Astrocyte (in vitro differentiated cells and primary cell): ENCODE results near the gene LCN10. TPM values are rescaled to one million over a fixed set of nuclear protein-coding genes. Genes with fewer than 3 reads are reported as not detected.

Source experiments
- DNase-seq: peaks from one replicate; pipeline ENCODE4 v3.0.0-alpha.2; 2010; ENCODE audit warnings: low read depth
- FAIRE-seq: peaks from 2 replicates; lab custom pipeline; 2011; peaks lifted over from hg19 to GRCh38; lab: Jason Lieb, UNC
- H2AFZ ChIP-seq: 2 replicates; pipeline ENCODE4 v1.6.0; 2012; ENCODE audit warnings: low read depth, low read length, inconsistent platforms
- H3K27ac ChIP-seq: 2 replicates; pipeline ENCODE4 v1.5.1; 2011; ENCODE audit warnings: low read depth, low read length, inconsistent platforms
- H3K27me3 ChIP-seq: 2 replicates; pipeline ENCODE4 v1.6.0; 2011; ENCODE audit warnings: low read length, inconsistent platforms; ENCODE audit not compliant: insufficient read depth
- H3K36me3 ChIP-seq: 2 replicates; pipeline ENCODE4 v1.5.1; 2011; ENCODE audit warnings: low read length, inconsistent platforms; ENCODE audit not compliant: insufficient read depth
- H3K4me1 ChIP-seq: 2 replicates; pipeline ENCODE4 v1.5.1; 2011; ENCODE audit warnings: low read length, inconsistent platforms; ENCODE audit not compliant: insufficient read depth
- H3K4me2 ChIP-seq: 2 replicates; pipeline ENCODE4 v1.6.0; 2012; ENCODE audit warnings: low read length, inconsistent platforms
- H3K4me3 ChIP-seq: 2 replicates; pipeline ENCODE4 v1.5.1; 2011; ENCODE audit warnings: low read depth, mild to moderate bottlenecking, low read length, inconsistent platforms; ENCODE audit not compliant: insufficient read depth
- H3K79me2 ChIP-seq: 2 replicates; pipeline ENCODE4 v1.6.0; 2012; ENCODE audit warnings: mild to moderate bottlenecking, low read length, inconsistent platforms; ENCODE audit not compliant: insufficient read depth
- H3K9ac ChIP-seq: 2 replicates; pipeline ENCODE4 v1.6.0; 2012; ENCODE audit warnings: mild to moderate bottlenecking, low read length, inconsistent platforms
- H3K9me3 ChIP-seq: 2 replicates; pipeline ENCODE4 v1.5.1; 2012; ENCODE audit warnings: low read depth, mild to moderate bottlenecking, low read length, inconsistent platforms; ENCODE audit not compliant: insufficient read depth
- H4K20me1 ChIP-seq: 2 replicates; pipeline ENCODE4 v1.6.0; 2012; ENCODE audit warnings: low read length, inconsistent platforms; ENCODE audit not compliant: insufficient read depth
- H3K27ac Mint-ChIP-seq: one replicate; pipeline ENCODE4 v1.8.0; 2021; ENCODE audit warnings: mild to moderate bottlenecking, mixed read lengths; ENCODE audit not compliant: unreplicated experiment
- H3K27me3 Mint-ChIP-seq: one replicate; pipeline ENCODE4 v1.8.0; 2021; ENCODE audit warnings: low read depth, mixed read lengths; ENCODE audit not compliant: unreplicated experiment
- H3K36me3 Mint-ChIP-seq: one replicate; pipeline ENCODE4 v1.8.0; 2021; ENCODE audit warnings: low read depth, mixed read lengths; ENCODE audit not compliant: unreplicated experiment
- H3K4me1 Mint-ChIP-seq: one replicate; pipeline ENCODE4 v1.8.0; 2021; ENCODE audit warnings: low read depth, mixed read lengths; ENCODE audit not compliant: unreplicated experiment
- H3K4me3 Mint-ChIP-seq: one replicate; pipeline ENCODE4 v1.8.0; 2021; ENCODE audit warnings: mild to moderate bottlenecking, moderate library complexity, mixed read lengths; ENCODE audit not compliant: unreplicated experiment
- H3K9me3 Mint-ChIP-seq: one replicate; pipeline ENCODE4 v1.8.0; 2021; ENCODE audit warnings: mild to moderate bottlenecking, mixed read lengths; ENCODE audit not compliant: unreplicated experiment
- EZH2 ChIP-seq: IDR thresholded peaks from 2 replicates; pipeline ENCODE4 v1.6.1; 2012; ENCODE audit warnings: mild to moderate bottlenecking, low read length, inconsistent platforms; ENCODE audit not compliant: insufficient read depth
- total RNA-seq: library from RNA; stranded (reverse); gene quantifications from 2 replicates; pipeline ENCODE4 v1.2.1, GENCODE V29; 2021
- TF ChIP-seq, protein P1 (sequence below): IDR thresholded peaks from 2 replicates; pipeline ENCODE4 v1.5.1; 2011; ENCODE audit warnings: low read depth, mild to moderate bottlenecking, inconsistent platforms, low read length, moderate library complexity; ENCODE audit not compliant: insufficient read depth

Gene LCN10
- total RNA-seq, 1 donor from 2014 or later, result not detected

DNA sequence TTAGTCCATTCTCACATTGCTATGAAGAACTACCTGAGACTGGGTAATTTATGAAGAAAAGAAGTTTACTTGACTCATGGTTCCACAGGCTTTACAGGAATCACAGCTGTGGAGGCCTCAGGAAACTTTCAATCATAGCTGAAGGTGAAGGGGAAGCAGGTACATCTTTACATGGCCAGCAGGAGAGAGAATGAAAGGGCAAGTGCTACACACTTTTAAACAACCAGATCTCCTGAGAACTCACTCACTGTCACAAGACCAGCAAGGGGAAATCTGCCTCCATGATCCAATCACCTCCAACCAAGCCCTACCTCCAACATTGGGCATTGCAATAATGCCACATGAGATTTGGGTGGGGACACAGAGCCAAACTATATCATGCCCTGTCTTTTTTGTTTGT is 9.1 kb upstream of the LCN10 start:
- Histone ChIP-seq H3K4me1 (no peaks in the 10 kb centered on the region), H3K4me3 (no peak overlapping the region), H4K20me1 (no peaks in the 10 kb centered on the region), H3K36me3 (no peaks in the 10 kb centered on the region), H3K27ac (no peak overlapping the region), H2AFZ (no peak overlapping the region), H3K9me3 (peaks cover 10% of the 10 kb centered on the region), H3K4me2 (no peak overlapping the region), H3K79me2 (no peaks in the 10 kb centered on the region), H3K9ac (no peak overlapping the region), H3K27me3 (peaks cover 3% of the 10 kb centered on the region)
- no peak overlapping the region for H3K27ac Mint-ChIP-seq
- peaks cover 14% of the 10 kb centered on the region for H3K27me3 Mint-ChIP-seq
- H3K4me1 Mint-ChIP-seq, result no peaks in the 10 kb centered on the region
- TF ChIP-seq, protein P1, sequence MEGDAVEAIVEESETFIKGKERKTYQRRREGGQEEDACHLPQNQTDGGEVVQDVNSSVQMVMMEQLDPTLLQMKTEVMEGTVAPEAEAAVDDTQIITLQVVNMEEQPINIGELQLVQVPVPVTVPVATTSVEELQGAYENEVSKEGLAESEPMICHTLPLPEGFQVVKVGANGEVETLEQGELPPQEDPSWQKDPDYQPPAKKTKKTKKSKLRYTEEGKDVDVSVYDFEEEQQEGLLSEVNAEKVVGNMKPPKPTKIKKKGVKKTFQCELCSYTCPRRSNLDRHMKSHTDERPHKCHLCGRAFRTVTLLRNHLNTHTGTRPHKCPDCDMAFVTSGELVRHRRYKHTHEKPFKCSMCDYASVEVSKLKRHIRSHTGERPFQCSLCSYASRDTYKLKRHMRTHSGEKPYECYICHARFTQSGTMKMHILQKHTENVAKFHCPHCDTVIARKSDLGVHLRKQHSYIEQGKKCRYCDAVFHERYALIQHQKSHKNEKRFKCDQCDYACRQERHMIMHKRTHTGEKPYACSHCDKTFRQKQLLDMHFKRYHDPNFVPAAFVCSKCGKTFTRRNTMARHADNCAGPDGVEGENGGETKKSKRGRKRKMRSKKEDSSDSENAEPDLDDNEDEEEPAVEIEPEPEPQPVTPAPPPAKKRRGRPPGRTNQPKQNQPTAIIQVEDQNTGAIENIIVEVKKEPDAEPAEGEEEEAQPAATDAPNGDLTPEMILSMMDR, result no peak
- no peak for TF ChIP-seq EZH2
- no peak for DNase-seq
- H3K36me3 Mint-ChIP-seq, result peaks cover 5% of the 10 kb centered on the region
- H3K4me3 Mint-ChIP-seq, result no peak overlapping the region
- H3K9me3 Mint-ChIP-seq, result peaks cover 19% of the 10 kb centered on the region
- no peak for FAIRE-seq

DNA sequence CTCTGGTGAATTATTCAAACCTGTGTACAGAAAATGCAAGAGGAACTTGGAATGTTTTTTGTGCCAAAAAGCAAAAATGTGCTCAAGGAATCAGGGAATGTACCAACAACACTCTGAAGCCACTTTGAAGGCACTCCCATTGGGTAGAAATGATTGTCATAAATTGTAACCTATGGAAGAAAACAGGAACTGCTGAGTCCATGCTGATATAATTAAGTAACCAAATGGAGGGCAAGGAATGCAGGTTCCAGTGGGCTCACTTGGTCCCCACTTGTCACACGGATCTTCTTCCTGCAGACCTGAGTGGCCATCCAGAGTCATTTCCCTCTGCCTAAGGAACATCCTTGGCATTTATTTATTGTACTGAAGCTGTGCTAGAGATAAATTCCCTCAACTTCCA is 8.5 kb upstream of the LCN10 start:
- no peaks in the 10 kb centered on the region for H3K36me3 ChIP-seq
- Mint-ChIP-seq H3K9me3 (peaks cover 17% of the 10 kb centered on the region), H3K4me1 (no peaks in the 10 kb centered on the region), H3K27ac (no peak overlapping the region), H3K27me3 (peaks cover 14% of the 10 kb centered on the region), H3K4me3 (no peak overlapping the region), H3K36me3 (peaks cover 5% of the 10 kb centered on the region)
- TF ChIP-seq, protein P1, result no peak
- TF ChIP-seq EZH2, result no peak
- no peak for FAIRE-seq
- DNase-seq, result no peak
- H3K27ac ChIP-seq, result no peak overlapping the region
- H3K27me3 ChIP-seq, result peaks cover 3% of the 10 kb centered on the region
- peaks cover 7% of the 10 kb centered on the region for H3K9me3 ChIP-seq
- H3K9ac ChIP-seq, result no peak overlapping the region
- H4K20me1 ChIP-seq, result no peaks in the 10 kb centered on the region
- H3K79me2 ChIP-seq, result no peaks in the 10 kb centered on the region
- no peak overlapping the region for H3K4me3 ChIP-seq
- H2AFZ ChIP-seq, result no peak overlapping the region
- no peaks in the 10 kb centered on the region for H3K4me1 ChIP-seq
- no peak overlapping the region for H3K4me2 ChIP-seq

DNA sequence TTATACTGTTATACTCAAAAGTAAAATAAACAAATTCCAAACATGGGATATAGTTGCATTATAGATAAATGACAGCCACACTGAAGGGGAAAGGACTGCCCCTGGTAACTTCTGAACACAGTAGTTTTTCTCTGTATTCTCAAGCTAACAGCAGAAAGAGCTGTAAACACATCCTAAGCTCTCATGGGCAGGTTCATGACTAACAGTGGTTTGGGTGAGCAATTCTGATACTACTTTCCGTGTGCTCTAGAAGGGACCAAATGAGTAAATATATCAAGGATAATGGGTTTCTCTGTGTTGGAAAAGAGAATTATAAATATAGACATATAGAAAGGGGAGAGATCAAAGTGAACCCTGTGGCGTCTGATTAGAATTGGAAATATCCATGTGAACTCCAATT is 7.8 kb upstream of the LCN10 start:
- Mint-ChIP-seq H3K9me3 (peaks cover 14% of the 10 kb centered on the region), H3K4me3 (no peak overlapping the region), H3K27me3 (peaks cover 16% of the 10 kb centered on the region), H3K4me1 (no peaks in the 10 kb centered on the region), H3K36me3 (peaks cover 5% of the 10 kb centered on the region), H3K27ac (no peak overlapping the region)
- Histone ChIP-seq H3K27ac (no peak overlapping the region), H3K36me3 (no peaks in the 10 kb centered on the region), H3K9ac (no peak overlapping the region), H4K20me1 (no peaks in the 10 kb centered on the region), H3K4me1 (no peaks in the 10 kb centered on the region), H3K4me3 (no peak overlapping the region), H3K79me2 (no peaks in the 10 kb centered on the region), H3K4me2 (no peak overlapping the region), H2AFZ (no peak overlapping the region), H3K27me3 (peaks cover 3% of the 10 kb centered on the region), H3K9me3 (peaks cover 3% of the 10 kb centered on the region)
- DNase-seq, result no peak
- FAIRE-seq, result no peak
- TF ChIP-seq, protein P1, result no peak
- no peak for TF ChIP-seq EZH2
